GM21367 (cell line): Measurements from ENCODE around the gene NCF1.
"Not testable (repeated sequence)": the region's sequence is repeated elsewhere in the genome, so short reads cannot be mapped to it uniquely, and the experiment has no call there.

Source experiments
- ATAC-seq: cut with Tn5 transposase; IDR thresholded peaks from one replicate; pipeline ENCODE4 v1.9.1; 2021; ENCODE audit not compliant: unreplicated experiment

Gene NCF1

DNA sequence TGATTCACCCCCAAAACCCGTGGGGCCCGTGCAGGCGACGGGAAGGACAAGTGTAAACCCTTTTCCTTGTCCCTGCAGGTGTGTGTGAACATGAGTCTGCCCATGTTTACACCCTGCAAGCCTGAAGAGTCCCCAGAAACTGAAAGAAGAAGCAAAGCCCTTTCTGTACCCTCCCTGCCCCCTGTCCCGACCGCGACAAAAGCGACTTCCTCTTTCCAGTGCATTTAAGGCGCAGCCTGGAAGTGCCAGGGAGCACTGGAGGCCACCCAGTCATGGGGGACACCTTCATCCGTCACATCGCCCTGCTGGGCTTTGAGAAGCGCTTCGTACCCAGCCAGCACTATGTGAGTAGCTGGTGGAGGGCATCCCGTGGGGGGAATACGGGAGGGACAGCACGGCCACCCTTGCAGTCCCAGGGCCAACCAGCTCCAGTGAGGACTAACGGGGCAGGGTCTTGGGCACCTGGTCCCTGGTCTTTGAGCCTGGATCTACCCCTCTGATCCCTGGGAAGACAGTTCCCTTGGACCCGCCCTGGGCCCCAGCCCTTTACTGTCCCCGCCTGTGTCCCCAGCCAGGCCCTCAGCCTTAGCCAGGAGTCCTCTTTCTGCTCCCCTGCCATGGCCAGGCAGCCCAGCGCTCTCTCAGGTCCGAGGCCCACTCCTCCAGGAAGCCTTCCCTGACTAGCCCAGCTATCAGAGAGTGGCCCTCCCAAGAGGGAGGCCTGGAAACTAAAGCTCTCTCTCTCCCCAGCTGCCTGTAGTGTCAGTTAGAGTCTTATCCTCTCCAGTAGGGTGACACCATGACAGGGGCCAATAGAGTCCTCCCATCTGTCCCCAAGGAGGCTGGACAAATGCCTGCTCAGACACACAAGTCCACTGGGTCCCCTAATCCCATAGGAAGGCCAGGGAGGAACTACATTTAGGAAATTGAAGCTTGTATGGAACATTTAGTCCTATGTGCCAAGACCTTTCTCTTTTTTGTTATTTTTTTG, at the start of gene NCF1:
Gene NCF1 (plus strand): TSS at position 252 of the 991 bp plus-strand sequence. CDS start 21 bp downstream, at position 273.
- peak; percentile 80 for ATAC-seq

DNA sequence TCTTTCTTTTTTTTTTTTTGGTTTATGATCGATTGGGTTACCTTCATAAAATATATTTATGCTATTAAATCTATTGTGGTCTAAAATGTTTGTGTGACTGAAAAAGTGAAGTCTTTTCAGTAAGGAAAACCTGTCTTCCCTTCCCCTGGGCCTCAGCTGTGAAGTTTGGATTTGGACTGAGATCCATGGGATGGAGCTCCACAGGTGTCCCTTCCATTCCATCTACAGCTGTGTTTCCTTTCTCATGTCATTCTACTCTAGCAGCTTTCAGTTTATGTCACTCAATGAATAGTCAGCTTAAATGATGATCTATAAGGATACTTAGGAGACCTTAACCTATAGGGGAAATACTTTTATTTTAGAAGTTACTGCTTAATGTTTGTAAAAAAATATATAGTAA, 48.0 kb upstream of the NCF1 start:
- no peak for ATAC-seq

GRCh38 chr7:74726309-74727101, 47.3 kb upstream of the NCF1 start:
- no peak for ATAC-seq

GRCh38 chr7:74728686-74729085, 45.1 kb upstream of the NCF1 start:
- ATAC-seq: not testable (repeated sequence)

GRCh38 chr7:74730186-74730585, 43.6 kb upstream of the NCF1 start:
- not testable (repeated sequence) for ATAC-seq

DNA sequence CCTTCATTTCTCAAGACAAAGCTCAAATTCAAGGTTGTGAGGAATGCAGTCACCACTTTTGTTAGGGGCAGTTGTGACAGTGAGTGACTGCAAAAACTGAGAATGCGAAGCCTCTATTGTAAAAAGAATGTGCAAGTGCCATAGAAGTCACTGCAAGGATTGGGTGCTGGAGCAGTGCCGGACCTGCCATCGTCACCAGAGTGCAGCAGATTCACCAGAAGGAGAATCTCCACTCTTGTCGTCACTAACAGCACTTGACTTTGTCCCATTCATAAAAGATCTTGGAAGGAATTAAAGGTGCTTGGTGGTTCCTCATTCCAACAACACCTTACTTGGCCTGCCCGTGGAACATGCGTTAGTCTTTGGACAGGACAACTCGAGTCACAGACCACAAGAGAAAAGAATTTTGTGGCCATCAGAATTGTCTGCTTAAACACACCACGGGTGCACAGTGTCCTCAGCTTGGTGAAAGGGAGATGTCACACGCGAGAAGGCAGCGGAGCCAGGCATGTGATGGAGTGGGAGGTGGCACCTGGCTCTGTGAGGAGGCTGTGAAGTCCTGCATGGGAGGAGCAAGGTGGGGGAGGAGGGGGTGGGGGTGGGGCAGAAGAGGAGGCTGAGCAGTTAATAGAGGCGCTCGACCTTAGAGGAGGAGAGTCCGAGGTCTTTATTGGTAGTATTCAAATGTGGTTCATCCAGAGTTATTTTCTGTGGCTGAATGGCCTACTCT, 33.7 kb upstream of the NCF1 start:
- ATAC-seq: not testable (repeated sequence)

DNA sequence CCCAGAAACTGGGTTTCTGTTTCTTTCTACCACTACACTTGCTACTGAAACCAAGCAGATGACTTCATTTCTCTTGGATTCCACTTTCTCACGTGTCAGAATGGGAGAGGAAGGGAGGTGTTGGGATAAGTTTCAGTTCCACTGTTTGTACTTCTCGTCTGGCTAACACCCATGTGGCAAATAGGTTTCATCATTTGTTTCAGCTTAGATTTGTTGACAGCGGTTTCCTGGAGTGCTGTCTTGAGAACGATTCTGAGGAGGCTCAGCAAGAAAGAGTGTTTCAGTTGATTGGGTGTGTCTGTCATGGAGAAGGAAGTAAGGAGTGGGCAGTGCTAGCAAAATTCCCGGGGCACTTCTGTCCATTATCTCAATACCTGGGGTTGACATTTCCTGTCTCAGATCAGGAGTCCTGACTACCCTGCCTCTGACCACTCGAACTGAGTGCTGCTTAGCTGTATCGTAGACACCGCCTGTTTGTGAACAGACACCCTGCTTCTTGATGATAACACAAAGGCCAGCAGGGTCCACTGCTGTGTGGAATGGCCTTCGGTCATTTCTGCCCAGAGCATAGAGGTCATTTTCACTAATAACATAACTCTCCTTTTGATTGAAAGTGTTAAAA, 29.8 kb upstream of the NCF1 start:
- ATAC-seq: not testable (repeated sequence)

- ATAC-seq: not testable (repeated sequence)
These were observed 19.8 kb upstream of the NCF1 start for GRCh38 chr7:74753921-74754482.

GRCh38 chr7:74756673-74757072, 17.1 kb upstream of the NCF1 start:
- not testable (repeated sequence) for ATAC-seq

DNA sequence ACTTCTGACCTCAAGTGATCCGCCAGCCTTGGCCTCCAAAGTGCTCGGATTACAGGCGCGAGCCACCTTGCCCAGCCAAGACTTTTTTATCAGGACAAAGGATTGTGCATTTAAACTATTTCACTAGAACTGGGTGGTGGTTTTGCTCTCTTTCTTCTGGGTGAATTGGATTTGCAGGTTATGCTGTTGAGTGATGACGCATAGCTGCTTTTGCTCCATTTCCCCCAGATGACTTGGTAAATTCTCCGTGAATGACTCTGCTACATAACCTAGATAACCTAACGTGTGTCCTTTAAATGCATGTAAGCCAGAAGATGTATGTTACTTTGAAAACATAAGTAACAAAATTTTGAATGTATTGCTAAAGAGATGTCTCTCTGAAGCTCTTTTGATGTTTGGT, 15.5 kb upstream of the NCF1 start:
- ATAC-seq: not testable (repeated sequence)

DNA sequence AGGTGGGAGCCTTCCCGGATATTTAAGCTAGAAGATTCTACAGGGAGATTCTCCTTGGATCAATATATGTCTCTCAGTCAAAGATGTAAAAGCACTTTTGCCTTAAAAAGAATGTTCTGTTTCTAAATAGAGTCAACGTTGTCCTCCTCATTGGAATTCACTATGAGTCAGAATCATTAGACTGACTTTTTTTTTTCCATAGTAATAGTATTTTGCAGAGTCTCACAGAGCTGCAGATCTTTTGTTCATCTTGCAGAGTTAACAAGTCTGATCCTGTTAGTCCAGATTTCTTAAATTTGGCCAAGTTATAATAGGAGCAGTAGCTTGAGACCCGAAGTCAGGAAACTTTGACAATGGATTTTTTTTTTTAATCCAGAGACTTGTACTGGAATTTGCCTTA, 14.8 kb upstream of the NCF1 start:
- not testable (repeated sequence) for ATAC-seq

- ATAC-seq: not testable (repeated sequence)
These were observed 8.4 kb upstream of the NCF1 start for GRCh38 chr7:74765205-74765918.

DNA sequence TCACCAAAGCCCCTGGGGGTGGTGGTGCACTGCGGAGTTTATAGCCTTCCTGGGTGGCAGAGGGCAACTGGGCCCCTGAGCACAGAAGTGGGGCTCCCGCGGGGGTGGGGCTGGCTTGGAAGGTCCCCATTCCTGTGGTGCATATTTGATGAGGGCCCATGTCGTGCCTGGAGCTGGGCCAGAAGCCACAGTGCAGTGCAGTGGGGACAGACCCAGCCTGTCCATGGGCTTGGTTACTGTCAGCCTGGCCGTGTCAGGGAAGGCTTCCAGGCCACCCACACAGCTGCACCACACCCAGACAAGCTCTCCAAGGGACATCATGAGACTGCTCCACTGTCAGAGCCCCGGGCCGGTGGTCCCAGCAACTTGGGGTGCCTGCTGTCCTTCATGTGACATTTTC, 7.3 kb upstream of the NCF1 start:
- ATAC-seq: not testable (repeated sequence)

GRCh38 chr7:74766991-74767390, 6.8 kb upstream of the NCF1 start:
- ATAC-seq: not testable (repeated sequence)

DNA sequence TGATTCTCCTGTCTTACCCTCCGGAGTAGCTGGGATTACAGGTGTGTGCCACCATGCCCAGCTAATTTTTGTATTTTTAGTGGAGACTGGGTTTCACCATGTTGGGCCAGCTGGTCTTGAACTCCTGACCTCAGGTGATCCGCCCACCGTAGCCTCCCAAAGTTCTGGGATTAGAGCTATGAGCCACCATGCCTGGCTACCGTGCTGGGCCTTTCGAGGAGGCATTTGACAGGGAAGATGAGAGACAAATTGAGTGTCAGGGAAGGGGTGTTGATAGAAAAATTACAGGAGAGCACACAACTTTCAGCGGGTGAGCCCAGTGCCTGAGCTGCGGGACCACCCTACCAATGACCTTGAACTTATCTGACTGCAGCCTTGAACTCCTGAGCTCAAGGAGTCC, 3.7 kb upstream of the NCF1 start:
- ATAC-seq: not testable (repeated sequence)

DNA sequence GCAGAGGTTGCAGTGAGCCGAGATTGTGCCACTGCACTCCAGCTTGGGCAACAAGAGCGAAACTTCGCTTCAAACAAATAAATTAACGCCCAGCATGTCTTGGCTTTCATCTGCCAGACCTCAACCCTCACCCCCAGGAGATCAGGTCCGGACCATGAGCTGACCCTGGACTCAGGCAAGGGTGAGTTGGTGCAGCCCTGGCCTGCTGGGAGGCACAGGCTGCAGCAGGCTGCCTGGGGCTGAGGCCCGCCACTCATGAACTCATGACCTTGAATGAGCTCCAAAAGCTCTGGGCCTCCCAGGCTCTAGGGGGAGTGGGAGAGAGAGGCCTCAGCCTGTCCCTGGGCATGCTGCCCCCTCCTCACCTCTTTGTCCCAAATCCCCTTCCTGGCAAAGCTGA, 1.7 kb upstream of the NCF1 start:
- ATAC-seq: not testable (repeated sequence)

- ATAC-seq: not testable (repeated sequence)
These were observed 1.3 kb downstream of the NCF1 start for GRCh38 chr7:74775111-74775510.

- not testable (repeated sequence) for ATAC-seq
These were observed 5.2 kb downstream of the NCF1 start for GRCh38 chr7:74779053-74779452.

- not testable (repeated sequence) for ATAC-seq
These were observed 7.9 kb downstream of the NCF1 start for GRCh38 chr7:74781746-74782145.
